Mesendoderm (in vitro differentiated cells): ENCODE results near the gene ERGIC1.

Experiments
- DNase-seq: peaks from one replicate; pipeline ENCODE4 v3.0.0; 2013
- H2AK5ac ChIP-seq: 2 replicates; pipeline ENCODE4 v1.6.1; 2013; ENCODE audit warnings: low read length, inconsistent platforms
- H2BK120ac ChIP-seq: 2 replicates; pipeline ENCODE4 v1.6.1; 2013; ENCODE audit warnings: low read depth, mild to moderate bottlenecking, low read length, moderate library complexity, mixed read lengths
- H2BK15ac ChIP-seq: replicated peaks from 2 replicates; pipeline ENCODE4 v1.6.1; 2013; ENCODE audit warnings: low read depth, mild to moderate bottlenecking, moderate library complexity
- H2BK5ac ChIP-seq: 2 replicates; pipeline ENCODE4 v1.6.1; 2013; ENCODE audit warnings: low read length, inconsistent platforms
- H3K18ac ChIP-seq: 2 replicates; pipeline ENCODE4 v1.6.1; 2013; ENCODE audit warnings: mild to moderate bottlenecking, low read length, mixed read lengths
- H3K23ac ChIP-seq: one replicate; pipeline ENCODE4 v1.6.1; 2013; ENCODE audit warnings: low read length
- H3K27ac ChIP-seq: 2 replicates; pipeline ENCODE4 v1.5.1; 2013; ENCODE audit warnings: low read depth, mild to moderate bottlenecking, inconsistent platforms, low read length, moderate library complexity
- H3K27me3 ChIP-seq: 2 replicates; pipeline ENCODE4 v1.6.1; 2013; ENCODE audit warnings: low read length, control low read depth, mild to moderate bottlenecking, inconsistent platforms; ENCODE audit not compliant: insufficient read depth, poor library complexity
- H3K36me3 ChIP-seq: 2 replicates; pipeline ENCODE4 v1.6.1; 2013; ENCODE audit warnings: low read length, inconsistent platforms; ENCODE audit not compliant: control insufficient read depth, insufficient read depth
- H3K4ac ChIP-seq: one replicate; pipeline ENCODE4 v1.6.1; 2013; ENCODE audit warnings: low read depth, mild to moderate bottlenecking, low read length, moderate library complexity
- H3K4me1 ChIP-seq: 2 replicates; pipeline ENCODE4 v1.6.1; 2013; ENCODE audit warnings: low read depth, low read length, inconsistent platforms; ENCODE audit not compliant: control insufficient read depth
- H3K4me2 ChIP-seq: 2 replicates; pipeline ENCODE4 v1.6.1; 2013; ENCODE audit warnings: low read length
- H3K4me3 ChIP-seq: 2 replicates; pipeline ENCODE4 v1.5.1; 2013; ENCODE audit warnings: mild to moderate bottlenecking, low read length
- H3K56ac ChIP-seq: one replicate; pipeline ENCODE4 v1.6.1; 2013; ENCODE audit warnings: low read length
- H3K79me1 ChIP-seq: 2 replicates; pipeline ENCODE4 v1.6.1; 2013; ENCODE audit warnings: low read length, inconsistent platforms
- H3K79me2 ChIP-seq: 2 replicates; pipeline ENCODE4 v1.6.1; 2013; ENCODE audit warnings: mild to moderate bottlenecking, low read length; ENCODE audit not compliant: control insufficient read depth, insufficient read depth
- H3K9ac ChIP-seq: 2 replicates; pipeline ENCODE4 v1.6.1; 2013; ENCODE audit warnings: low read length, inconsistent platforms
- H4K5ac ChIP-seq: one replicate; pipeline ENCODE4 v1.6.1; 2013; ENCODE audit warnings: low read length
- H4K8ac ChIP-seq: one replicate; pipeline ENCODE4 v1.6.1; 2013; ENCODE audit warnings: low read depth, mild to moderate bottlenecking, control low read depth, low read length, moderate library complexity
- WGBS: extraction: QIAGEN DNeasy Blood & Tissue Kit; methylation state at CpG from one replicate; pipeline ENCODE4 v1.1.7; 2013; ENCODE audit warnings: low lambda C conversion rate, missing lambda C conversion rate; ENCODE audit not compliant: insufficient coverage; ENCODE audit errors: extremely low coverage; 5-methylcytosine and 5-hydroxymethylcytosine counted together

ERGIC1 gene

DNA sequence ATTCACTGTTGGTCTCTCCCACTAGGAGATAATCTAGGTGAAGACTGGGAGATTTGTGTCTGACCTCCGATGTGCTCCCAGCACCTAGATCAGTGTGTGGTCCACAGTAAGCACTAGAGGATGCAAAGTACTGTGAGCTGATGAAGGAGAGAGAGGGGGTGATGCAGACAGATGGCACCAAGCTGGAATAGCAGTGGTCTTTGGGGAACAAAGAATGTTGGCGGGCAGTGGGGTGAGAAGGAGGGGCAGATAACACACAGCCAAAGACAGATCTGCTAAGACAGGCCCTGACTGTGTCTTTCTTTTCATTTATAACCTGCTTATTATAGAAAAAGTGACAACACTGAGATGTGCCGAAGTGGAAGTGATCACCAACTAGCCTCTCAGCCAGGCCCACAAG, 37.5 kb downstream of the ERGIC1 start:
- Histone ChIP-seq H4K8ac (no peak overlapping the region), H2AK5ac (no peak overlapping the region), H3K4ac (no peak overlapping the region), H2BK120ac (no peak overlapping the region), H3K79me2 (no peaks in the 10 kb centered on the region), H3K9ac (no peak overlapping the region), H3K4me1 (peaks cover 2% of the 10 kb centered on the region), H3K27ac (no peak overlapping the region), H2BK15ac (no peak overlapping the region), H2BK5ac (no peak overlapping the region), H3K56ac (no peak overlapping the region), H3K79me1 (peaks cover 6% of the 10 kb centered on the region), H3K27me3 (no peaks in the 10 kb centered on the region), H3K18ac (no peak overlapping the region), H3K36me3 (no peaks in the 10 kb centered on the region), H3K4me2 (no peak overlapping the region), H4K5ac (no peak overlapping the region), H3K23ac (no peak overlapping the region), H3K4me3 (no peak overlapping the region)
- DNase-seq = no peak
- WGBS = no CpG with 5 or more reads among the region's 3 CpGs

DNA sequence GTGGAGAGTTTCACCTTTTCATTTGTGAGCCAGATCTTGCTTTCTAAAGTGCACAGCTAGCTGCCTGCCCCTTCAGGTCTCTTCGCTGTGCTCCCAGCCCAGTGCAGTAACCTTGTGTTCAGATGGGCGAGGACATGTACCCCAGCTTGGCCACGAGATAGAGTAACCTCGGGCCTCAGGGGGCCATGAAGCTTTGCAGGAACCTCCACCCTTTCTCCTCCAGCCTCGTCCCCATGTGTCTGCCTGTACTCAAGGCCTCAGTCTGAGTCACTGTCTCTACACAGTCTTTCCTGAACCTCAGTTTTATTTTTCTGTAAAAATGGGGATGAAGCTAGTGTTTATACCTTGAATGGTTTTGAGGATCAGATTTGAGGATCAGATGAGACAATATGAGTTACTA, 37.9 kb downstream of the ERGIC1 start:
- no peak overlapping the region for H4K8ac ChIP-seq
- H2BK120ac ChIP-seq = no peak overlapping the region
- H3K79me2 ChIP-seq = no peaks in the 10 kb centered on the region
- H3K27me3 ChIP-seq = no peaks in the 10 kb centered on the region
- H3K4me1 ChIP-seq = peaks cover 2% of the 10 kb centered on the region
- H3K9ac ChIP-seq = no peak overlapping the region
- H3K27ac ChIP-seq = no peak overlapping the region
- DNase-seq = no peak
- H3K56ac ChIP-seq = no peak overlapping the region
- H3K18ac ChIP-seq = no peak overlapping the region
- H2BK15ac ChIP-seq = no peak overlapping the region
- no peaks in the 10 kb centered on the region for H3K36me3 ChIP-seq
- no peak overlapping the region for H4K5ac ChIP-seq
- WGBS = no CpG with 5 or more reads among the region's 5 CpGs
- H2BK5ac ChIP-seq = no peak overlapping the region
- peaks cover 5% of the 10 kb centered on the region for H3K79me1 ChIP-seq
- no peak overlapping the region for H3K4me3 ChIP-seq
- no peak overlapping the region for H2AK5ac ChIP-seq
- H3K4me2 ChIP-seq = no peak overlapping the region
- no peak overlapping the region for H3K4ac ChIP-seq
- no peak overlapping the region for H3K23ac ChIP-seq

DNA sequence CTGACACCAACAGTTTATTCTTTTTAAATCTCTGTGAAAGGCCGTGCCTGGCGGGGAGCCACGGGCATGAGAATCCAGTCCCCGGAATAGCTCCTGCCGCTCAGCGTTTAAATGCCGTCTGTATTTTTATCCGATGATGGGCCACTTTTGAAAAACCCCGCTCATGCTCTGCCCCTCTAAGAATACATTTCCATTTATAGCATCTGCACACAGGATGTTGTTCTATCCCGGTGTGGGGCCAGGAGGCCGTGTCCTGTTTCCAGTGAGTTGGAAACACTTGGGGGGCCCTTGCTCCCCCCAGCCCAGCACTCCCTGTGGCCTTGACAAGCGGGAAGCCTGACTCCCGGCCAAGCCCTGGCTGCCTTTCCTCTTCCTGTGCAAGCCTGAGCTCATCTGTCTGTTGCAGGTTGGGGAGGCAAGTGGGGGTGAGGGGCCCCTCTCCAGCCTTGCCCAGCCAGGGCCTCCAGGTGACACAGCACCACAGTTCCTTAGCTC, 39.0 kb downstream of the ERGIC1 start:
- Histone ChIP-seq H3K79me1 (peaks cover 10% of the 10 kb centered on the region), H4K5ac (no peak overlapping the region), H2BK120ac (no peak overlapping the region), H2BK15ac (no peak overlapping the region), H3K4me3 (no peak overlapping the region), H3K4me2 (no peak overlapping the region), H3K56ac (no peak overlapping the region), H2AK5ac (no peak overlapping the region), H3K27ac (no peak overlapping the region), H3K18ac (no peak overlapping the region), H4K8ac (no peak overlapping the region), H3K9ac (no peak overlapping the region), H3K4me1 (no peaks in the 10 kb centered on the region), H3K27me3 (no peaks in the 10 kb centered on the region), H3K36me3 (no peaks in the 10 kb centered on the region), H3K23ac (no peak overlapping the region), H3K79me2 (no peaks in the 10 kb centered on the region), H3K4ac (no peak overlapping the region), H2BK5ac (no peak overlapping the region)
- no peak for DNase-seq
- WGBS = no CpG with 5 or more reads among the region's 13 CpGs

DNA sequence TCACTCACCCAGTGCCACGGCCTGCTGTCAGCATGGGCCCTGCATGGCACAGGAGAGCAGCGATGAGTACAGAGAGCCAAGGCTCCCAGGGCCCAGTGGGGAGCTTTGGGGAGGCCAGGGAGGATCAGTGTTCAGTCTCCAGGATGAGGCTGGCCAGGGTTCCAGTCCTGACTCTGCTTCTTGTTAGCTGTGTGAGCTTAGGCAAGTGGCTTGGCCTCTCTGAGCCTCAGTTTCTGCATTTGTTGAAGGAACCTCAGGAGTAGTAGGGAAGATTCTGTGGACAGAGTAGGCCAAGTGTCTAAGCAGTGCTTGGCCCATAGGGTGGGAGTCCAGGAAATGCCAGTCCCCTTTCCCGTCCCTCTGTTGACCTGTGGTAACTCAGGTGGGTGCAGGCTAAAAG, 39.5 kb downstream of the ERGIC1 start:
- no peak overlapping the region for H3K56ac ChIP-seq
- H3K4me3 ChIP-seq = no peak overlapping the region
- no peak overlapping the region for H3K18ac ChIP-seq
- H3K9ac ChIP-seq = no peak overlapping the region
- no peak overlapping the region for H4K5ac ChIP-seq
- H2BK15ac ChIP-seq = no peak overlapping the region
- H2BK120ac ChIP-seq = no peak overlapping the region
- no peaks in the 10 kb centered on the region for H3K4me1 ChIP-seq
- no peak overlapping the region for H3K4me2 ChIP-seq
- no peaks in the 10 kb centered on the region for H3K79me2 ChIP-seq
- H3K79me1 ChIP-seq = peaks cover 12% of the 10 kb centered on the region
- no peak overlapping the region for H2AK5ac ChIP-seq
- no peak overlapping the region for H3K23ac ChIP-seq
- H4K8ac ChIP-seq = no peak overlapping the region
- DNase-seq = no peak
- no peak overlapping the region for H3K4ac ChIP-seq
- H3K27me3 ChIP-seq = no peaks in the 10 kb centered on the region
- no peaks in the 10 kb centered on the region for H3K36me3 ChIP-seq
- WGBS = no CpG with 5 or more reads among the region's 3 CpGs
- no peak overlapping the region for H3K27ac ChIP-seq
- H2BK5ac ChIP-seq = no peak overlapping the region

DNA sequence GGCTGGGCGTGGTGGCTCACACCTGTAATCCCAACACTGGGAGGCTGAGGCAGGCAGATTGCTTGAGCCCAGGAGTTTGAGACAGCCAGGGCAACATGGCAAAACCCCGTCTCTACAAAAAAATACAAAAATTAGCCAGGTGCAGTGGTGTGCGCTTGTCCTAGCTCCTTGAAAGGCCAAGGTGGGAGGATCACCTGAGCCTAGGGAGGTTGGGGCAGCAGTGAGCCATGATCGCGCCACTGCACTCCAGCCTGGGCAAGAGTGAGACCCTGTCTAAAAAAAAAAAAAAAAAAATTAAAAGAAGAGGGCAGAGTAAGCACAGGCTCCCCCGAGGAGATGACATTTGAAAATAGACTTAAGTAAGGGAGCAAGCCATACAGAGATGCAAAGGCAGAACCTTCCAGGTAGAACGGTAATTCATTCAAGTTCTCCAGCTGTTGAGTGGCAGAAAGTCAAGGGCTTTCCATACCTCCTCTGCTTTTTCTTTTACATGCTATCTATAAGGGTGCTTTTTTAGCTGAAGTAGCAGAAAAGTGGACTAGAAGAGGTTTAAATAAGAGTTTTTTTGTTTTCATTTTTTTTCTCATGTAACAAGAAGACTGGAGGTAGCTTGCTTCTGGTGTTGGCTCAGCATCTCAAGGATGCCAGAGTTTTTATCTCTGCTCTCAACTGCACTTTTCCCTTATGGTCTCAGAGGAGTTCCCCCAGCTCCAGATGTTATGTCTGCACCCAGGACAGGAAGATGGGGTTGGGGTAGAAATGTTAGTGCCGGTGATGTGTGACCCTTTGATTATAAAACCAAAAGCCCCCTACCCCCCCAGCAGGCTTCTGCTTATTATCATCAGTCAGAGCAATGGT, 40.8 kb downstream of the ERGIC1 start:
- Histone ChIP-seq H3K18ac (no peak overlapping the region), H3K4me3 (no peak overlapping the region), H3K9ac (no peak overlapping the region), H2AK5ac (no peak overlapping the region), H3K4me2 (no peak overlapping the region), H3K79me2 (no peaks in the 10 kb centered on the region), H3K56ac (no peak overlapping the region), H3K79me1 (peaks cover 12% of the 10 kb centered on the region), H4K5ac (no peak overlapping the region), H3K23ac (no peak overlapping the region), H3K27me3 (no peaks in the 10 kb centered on the region), H3K27ac (no peak overlapping the region), H3K4me1 (no peaks in the 10 kb centered on the region), H4K8ac (no peak overlapping the region), H2BK120ac (no peak overlapping the region), H3K4ac (no peak overlapping the region), H2BK5ac (no peak overlapping the region), H3K36me3 (no peaks in the 10 kb centered on the region), H2BK15ac (no peak overlapping the region)
- DNase-seq = no peak
- no CpG with 5 or more reads among the region's 8 CpGs for WGBS
